Rectal smooth muscle tissue (tissue), 1 donor: ENCODE data around the gene CDKN2A.

Experiments used
- H3K27ac ChIP-seq: one replicate; pipeline ENCODE4 v1.7.0; 2013; ENCODE audit warnings: low read depth, low read length, inconsistent platforms
- H3K27me3 ChIP-seq: one replicate; pipeline ENCODE4 v1.7.0; 2013; ENCODE audit warnings: low read length; ENCODE audit not compliant: control insufficient read depth, insufficient read depth
- H3K36me3 ChIP-seq: one replicate; pipeline ENCODE4 v1.7.0; 2013; ENCODE audit warnings: low read length; ENCODE audit not compliant: control insufficient read depth, insufficient read depth
- H3K4me1 ChIP-seq: one replicate; pipeline ENCODE4 v1.7.0; 2013; ENCODE audit warnings: low read length; ENCODE audit not compliant: control insufficient read depth, insufficient read depth
- H3K4me3 ChIP-seq: one replicate; pipeline ENCODE4 v1.7.0; 2013; ENCODE audit warnings: low read length
- H3K9ac ChIP-seq: one replicate; pipeline ENCODE4 v1.7.0; 2013; ENCODE audit warnings: low read length

Gene CDKN2A

DNA sequence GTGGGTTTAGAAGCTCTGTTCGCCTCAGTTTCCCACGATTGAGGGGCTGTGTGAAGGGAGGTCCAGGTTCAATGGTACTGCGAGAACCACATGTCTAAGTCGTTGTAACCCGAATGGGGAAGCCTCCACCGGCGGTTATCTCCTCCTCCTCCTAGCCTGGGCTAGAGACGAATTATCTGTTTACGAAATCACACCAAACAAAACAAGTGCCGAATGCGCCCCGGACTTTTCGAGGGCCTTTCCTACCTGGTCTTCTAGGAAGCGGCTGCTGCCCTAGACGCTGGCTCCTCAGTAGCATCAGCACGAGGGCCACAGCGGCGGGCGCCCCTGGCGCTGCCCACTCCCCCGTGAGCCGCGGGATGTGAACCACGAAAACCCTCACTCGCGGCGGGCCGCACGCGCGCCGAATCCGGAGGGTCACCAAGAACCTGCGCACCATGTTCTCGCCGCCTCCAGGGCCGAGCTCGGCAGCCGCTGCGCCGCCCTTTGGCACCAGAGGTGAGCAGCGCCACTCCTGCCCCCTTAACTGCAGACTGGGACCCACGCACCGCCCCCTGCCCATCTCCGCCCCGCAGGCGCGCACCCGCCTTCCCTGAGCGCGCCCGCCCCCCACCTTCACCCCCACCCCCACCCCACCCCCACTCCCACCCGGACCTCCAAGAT lies at the start of gene CDKN2A:
TSS of gene CDKN2A (minus strand) at position 500 of the 663 bp plus-strand sequence.
- Histone ChIP-seq H3K4me1 (no peaks in the 10 kb centered on the region), H3K27ac (peak within 1 kb of the TSS; percentile 61), H3K36me3 (no peaks in the 10 kb centered on the region), H3K4me3 (peak within 1 kb of the TSS; percentile 83), H3K27me3 (peaks cover 22% of the 10 kb centered on the region), H3K9ac (peak within 1 kb of the TSS; percentile 53)

DNA sequence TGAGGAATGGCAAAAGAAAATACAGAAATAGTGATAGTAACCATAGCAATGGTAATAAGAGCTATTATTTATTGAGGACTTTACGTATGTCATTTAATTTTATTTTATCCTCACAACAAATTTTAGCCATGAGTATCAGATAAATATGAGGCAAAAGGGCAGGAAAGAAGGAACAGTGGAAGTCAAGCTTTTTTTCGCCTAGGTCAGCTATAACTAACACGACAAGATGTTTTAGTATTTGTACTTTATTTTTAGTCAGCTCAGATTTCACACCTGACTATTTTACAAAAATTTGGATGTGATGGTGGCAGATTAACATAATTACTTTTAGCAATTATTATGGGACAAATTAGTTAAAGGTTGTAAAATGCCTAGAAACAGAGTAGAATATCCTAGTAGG lies 49.7 kb upstream of the CDKN2A start:
- Histone ChIP-seq H3K36me3 (no peaks in the 10 kb centered on the region), H3K27me3 (no peaks in the 10 kb centered on the region), H3K27ac (no peak overlapping the region), H3K4me1 (no peaks in the 10 kb centered on the region), H3K9ac (no peak overlapping the region), H3K4me3 (no peak overlapping the region)

DNA sequence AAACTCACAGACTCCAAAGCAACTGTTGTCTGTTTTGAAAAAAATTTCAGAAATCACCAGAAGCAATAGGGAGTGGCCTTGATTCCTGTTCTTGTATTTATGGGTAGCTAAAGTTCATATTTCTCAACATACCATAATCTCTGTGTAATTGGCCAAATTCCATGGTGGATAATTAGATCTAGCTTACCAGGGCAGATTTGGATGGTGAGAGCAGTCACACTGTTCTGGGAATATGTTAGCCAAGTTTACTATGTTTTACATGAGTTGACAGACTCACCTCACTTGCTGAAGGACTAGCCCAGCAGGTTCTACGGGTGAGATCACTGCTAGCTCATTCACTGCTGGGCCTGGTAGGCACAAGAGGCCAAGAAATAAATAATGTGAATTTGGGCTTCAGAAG lies 47.6 kb upstream of the CDKN2A start:
- H3K27ac ChIP-seq: no peak overlapping the region
- no peaks in the 10 kb centered on the region for H3K4me1 ChIP-seq
- H3K9ac ChIP-seq: no peak overlapping the region
- H3K4me3 ChIP-seq: no peak overlapping the region
- no peaks in the 10 kb centered on the region for H3K36me3 ChIP-seq
- H3K27me3 ChIP-seq: no peaks in the 10 kb centered on the region

DNA sequence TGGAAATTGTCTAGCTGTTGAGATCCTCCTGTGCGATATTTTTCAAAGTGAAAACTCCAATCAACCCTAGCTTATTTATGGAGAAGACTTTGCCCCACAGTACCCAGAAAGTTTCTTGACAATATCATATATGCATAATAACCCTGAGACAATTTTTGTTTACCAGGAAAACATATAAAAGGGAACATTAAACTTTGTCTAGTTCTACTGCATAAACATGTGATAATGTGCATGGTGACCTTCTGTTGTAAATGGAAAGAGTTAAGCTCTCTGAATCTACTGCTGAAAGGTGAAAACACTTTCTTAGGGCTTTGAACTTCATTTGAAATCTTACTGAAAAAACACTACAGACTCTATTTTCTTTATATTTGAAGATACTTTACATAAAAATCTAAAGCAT lies 47.2 kb upstream of the CDKN2A start:
- Histone ChIP-seq H3K27ac (no peak overlapping the region), H3K4me3 (no peak overlapping the region), H3K27me3 (no peaks in the 10 kb centered on the region), H3K9ac (no peak overlapping the region), H3K36me3 (no peaks in the 10 kb centered on the region), H3K4me1 (no peaks in the 10 kb centered on the region)

DNA sequence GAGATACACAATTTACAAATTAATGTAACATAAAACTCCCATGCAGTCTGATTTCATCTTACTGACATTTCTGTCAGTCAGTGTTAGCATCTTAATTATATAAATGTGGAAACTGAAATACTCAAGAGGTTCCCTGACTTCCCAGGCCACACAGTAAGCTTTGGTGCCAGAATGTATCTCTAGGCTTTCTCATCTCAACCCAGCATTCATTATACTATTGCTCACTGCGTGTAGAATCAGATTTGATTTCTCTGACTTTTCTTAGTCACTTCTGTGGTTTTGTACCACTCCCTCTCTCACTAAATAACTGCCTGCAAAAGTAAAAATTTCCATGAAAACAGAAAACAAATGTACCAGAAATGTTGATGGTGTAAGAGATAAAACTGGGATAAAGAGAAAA lies 46.6 kb upstream of the CDKN2A start:
- H3K9ac ChIP-seq: no peak overlapping the region
- H3K36me3 ChIP-seq: no peaks in the 10 kb centered on the region
- H3K4me1 ChIP-seq: no peaks in the 10 kb centered on the region
- no peak overlapping the region for H3K27ac ChIP-seq
- no peak overlapping the region for H3K4me3 ChIP-seq
- no peaks in the 10 kb centered on the region for H3K27me3 ChIP-seq

DNA sequence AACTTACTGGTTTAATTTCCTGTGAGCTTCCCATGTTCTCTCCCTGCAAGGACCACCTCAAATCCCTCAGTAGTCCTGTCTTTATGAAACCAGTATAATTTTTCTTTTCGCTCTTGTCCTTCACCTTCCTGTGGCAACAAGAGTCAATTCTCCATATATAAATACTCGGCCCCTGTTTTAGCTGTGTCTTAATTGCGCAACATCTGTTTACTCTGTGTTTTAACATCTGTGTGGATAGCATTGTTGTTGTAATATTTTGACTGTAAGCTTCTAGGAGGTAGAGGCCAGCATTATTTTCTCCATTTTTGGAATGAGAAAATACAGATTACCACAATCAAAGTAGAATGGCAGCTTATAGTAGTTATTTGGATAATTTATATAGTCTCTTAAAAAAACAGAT lies 45.1 kb upstream of the CDKN2A start:
- Histone ChIP-seq H3K4me3 (no peak overlapping the region), H3K9ac (no peak overlapping the region), H3K4me1 (no peaks in the 10 kb centered on the region), H3K36me3 (no peaks in the 10 kb centered on the region), H3K27me3 (no peaks in the 10 kb centered on the region), H3K27ac (no peak overlapping the region)

DNA sequence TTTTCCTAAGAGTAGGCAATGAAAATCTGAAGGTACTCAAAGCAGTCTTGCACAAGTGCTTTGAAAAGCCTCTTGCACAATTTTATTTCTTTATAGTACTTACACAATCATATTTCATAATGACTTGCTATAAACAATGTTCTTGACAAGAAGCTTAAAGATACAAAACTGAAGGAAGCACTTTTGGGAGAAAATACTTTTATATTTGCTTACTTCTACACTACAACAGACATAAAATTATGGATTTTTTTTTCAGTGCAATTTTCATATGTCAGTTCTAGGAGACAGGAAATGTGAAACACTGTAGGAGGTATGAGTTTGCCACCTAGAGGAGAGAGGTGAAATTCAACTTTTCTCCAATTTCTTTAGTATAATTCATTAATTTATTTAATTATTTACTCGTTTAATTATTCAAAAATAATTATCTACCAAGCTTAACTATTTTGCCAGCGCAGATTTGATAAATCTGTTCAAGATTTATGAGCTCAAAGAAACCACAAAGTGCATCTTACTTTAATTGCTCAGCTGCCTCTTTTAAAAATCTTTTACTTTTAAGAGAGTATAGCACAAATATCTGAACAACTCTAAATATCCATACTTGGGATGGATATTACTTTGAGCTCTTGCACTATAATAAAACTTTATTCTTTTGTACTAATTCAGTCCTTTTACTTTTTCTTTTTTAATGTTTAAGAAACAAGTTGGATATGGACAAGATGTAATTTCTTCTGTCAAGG lies 43.9 kb upstream of the CDKN2A start:
- Histone ChIP-seq H3K36me3 (no peaks in the 10 kb centered on the region), H3K27ac (no peak overlapping the region), H3K27me3 (no peaks in the 10 kb centered on the region), H3K4me3 (no peak overlapping the region), H3K9ac (no peak overlapping the region), H3K4me1 (no peaks in the 10 kb centered on the region)

DNA sequence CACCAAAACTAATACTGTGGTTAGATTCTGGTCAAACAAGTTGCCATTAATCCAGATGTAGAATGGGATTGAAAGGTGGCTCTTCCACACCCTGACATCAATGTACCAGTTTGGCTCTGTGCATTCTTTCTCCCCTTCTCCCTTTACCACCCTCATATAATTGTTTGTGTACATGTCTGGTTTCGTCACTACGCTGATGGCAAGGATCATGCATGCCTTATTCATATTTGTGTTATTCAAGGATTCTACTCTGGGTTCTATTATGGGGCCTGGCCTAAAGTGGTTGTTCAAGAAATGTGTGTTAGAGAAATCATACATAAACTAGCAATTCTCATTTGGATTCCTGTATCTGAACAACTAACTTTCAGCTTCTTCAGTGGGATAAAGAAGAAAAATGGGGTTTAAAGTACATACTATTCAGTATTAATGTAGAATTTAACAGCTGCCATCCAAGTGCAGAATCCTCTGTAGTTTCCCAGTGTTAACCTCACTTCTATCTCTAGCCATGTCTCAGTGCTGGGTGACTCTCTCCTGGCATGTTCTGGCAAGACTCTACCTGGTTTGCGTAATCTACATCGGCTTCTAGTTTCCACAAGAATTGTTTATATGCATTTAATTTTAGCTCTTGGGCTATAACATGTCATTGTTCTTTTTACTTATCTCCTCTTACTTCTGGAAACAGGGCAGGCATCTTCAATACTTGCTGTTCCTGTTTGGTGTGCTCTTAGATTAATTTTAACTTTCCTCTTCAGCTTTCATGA lies 42.9 kb upstream of the CDKN2A start:
- H3K4me1 ChIP-seq: no peaks in the 10 kb centered on the region
- H3K27ac ChIP-seq: no peak overlapping the region

DNA sequence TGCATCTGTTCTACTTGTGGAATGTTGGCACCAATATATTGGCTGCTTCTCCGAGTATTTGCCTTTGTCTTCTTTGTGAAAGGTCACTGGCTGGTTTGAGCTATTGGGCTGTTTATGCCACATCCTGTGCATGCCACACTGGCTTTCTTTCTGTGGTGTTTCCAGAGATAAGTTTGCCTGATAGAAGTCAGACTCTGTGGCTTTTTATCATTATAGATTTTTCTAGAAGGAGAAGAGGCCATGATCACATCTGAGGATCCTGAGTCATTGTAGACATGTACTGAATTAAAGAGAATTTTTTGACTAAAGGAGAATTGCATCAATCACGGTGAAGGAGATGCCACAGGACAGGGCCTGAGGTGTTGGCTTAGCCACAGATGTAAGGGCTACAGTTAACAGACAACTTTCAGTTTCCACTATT lies 41.4 kb upstream of the CDKN2A start:
- Histone ChIP-seq H3K4me3 (no peak overlapping the region), H3K27me3 (no peaks in the 10 kb centered on the region), H3K9ac (no peak overlapping the region), H3K27ac (no peak overlapping the region), H3K36me3 (no peaks in the 10 kb centered on the region), H3K4me1 (no peaks in the 10 kb centered on the region)

More for the DNA sequence above, 42.9 kb upstream of the CDKN2A start:
- H3K36me3 ChIP-seq: no peaks in the 10 kb centered on the region
- no peaks in the 10 kb centered on the region for H3K27me3 ChIP-seq
- no peak overlapping the region for H3K4me3 ChIP-seq
- no peak overlapping the region for H3K9ac ChIP-seq

DNA sequence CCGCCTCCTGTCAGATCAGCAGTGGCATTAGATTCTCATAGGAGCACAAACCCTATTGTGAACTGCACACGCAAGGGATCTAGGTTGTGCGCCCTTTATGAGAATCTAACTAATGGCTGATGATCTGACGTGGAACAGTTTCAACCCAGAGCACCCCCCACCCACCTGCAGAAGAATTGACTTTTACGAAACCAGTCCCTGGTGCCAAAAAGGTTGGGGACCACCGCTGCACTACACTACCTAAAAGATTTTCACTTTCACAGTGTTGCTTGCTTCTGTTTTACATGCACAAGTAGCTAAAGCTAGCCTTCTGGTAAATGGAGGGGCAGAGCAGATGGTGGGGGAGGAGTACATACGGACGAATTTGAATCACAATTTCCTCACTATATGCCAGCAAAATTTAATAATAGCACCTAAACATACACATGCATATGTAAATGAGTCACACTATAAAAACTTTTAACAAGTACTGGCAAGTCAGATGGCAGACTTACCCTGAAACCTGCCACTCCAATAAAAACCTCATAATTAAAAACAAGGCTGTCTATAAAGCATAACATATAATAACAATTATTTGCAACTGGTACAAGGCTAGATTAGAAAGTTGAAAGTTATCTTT lies 38.9 kb upstream of the CDKN2A start:
- Histone ChIP-seq H3K36me3 (no peaks in the 10 kb centered on the region), H3K4me1 (no peaks in the 10 kb centered on the region), H3K27ac (no peak overlapping the region), H3K4me3 (no peak overlapping the region), H3K27me3 (no peaks in the 10 kb centered on the region), H3K9ac (no peak overlapping the region)

DNA sequence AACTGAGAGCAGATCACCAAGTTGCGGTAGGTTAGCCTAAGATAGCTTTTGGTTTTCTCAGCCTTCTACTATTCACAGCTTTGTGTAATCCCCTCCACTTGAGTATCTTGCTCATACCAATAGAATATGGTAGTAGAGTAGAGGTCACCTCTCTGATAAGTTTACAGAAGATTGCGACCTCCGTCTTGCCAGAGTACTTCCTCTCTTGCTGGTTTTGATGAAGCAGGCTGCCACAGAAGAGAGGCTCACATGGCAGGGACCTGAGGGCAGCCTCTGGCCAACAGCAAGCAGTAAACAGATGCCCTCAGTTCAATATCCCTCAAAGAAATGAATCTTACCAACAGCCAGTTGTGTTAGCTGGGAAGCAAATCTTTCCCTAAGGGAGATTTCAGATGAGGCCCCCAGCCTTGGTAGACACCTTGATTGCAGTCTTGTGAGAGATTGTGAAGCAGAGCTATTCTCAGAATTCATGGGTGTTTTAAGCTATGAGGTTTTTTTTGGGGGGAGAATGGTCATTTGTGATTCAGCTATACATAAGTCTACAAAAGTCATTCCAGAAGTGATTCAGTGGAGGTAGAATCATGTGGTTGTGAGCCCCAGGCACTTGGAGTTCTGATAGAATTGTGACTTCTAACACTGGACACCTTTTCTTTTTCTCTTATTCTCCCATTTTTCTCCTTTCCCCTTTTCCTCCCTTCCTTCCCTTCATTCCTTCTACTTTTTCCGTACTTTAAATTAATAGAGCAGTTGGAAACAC lies 37.6 kb upstream of the CDKN2A start:
- Histone ChIP-seq H3K27ac (no peak overlapping the region), H3K36me3 (no peaks in the 10 kb centered on the region), H3K4me3 (no peak overlapping the region), H3K27me3 (no peaks in the 10 kb centered on the region), H3K4me1 (no peaks in the 10 kb centered on the region), H3K9ac (no peak overlapping the region)
